H54 (cell line): ENCODE data around the gene MAST4.
"Not testable (repeated sequence)": the region's sequence is repeated elsewhere in the genome, so short reads cannot be mapped to it uniquely, and the experiment has no call there.

Experiments
- DNase-seq: peaks from one replicate; pipeline ENCODE4 v3.0.0; 2011; ENCODE audit warnings: low spot score, mixed read lengths; ENCODE audit not compliant: insufficient read length
- FAIRE-seq: peaks from 3 replicates; lab custom pipeline; 2011; peaks lifted over from hg19 to GRCh38; lab: Jason Lieb, UNC
- POLR2A ChIP-seq: IDR thresholded peaks from 2 replicates; pipeline ENCODE4 v1.6.1; 2011; ENCODE audit warnings: low read depth, mild to moderate bottlenecking, low read length

MAST4 gene

DNA sequence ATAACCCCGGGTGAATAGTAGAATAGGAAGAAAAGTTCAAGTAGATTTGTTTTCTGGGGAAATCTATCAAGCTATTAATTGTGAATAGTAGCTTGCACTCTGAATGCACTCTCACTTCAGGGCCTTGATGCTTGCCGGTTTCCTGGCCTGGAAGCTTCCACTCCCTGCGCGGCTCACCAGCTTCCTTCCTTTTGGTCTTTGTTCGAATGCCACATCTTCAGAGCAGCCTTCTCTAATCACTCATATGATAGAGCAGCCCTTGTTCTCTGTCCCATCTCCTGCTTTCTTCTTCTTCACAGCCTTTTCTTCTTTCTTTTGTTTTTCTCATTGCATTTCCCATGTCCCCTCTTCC, 146.7 kb downstream of the MAST4 start:
- no peak for TF ChIP-seq POLR2A
- FAIRE-seq (no peak), DNase-seq (no peak)

DNA sequence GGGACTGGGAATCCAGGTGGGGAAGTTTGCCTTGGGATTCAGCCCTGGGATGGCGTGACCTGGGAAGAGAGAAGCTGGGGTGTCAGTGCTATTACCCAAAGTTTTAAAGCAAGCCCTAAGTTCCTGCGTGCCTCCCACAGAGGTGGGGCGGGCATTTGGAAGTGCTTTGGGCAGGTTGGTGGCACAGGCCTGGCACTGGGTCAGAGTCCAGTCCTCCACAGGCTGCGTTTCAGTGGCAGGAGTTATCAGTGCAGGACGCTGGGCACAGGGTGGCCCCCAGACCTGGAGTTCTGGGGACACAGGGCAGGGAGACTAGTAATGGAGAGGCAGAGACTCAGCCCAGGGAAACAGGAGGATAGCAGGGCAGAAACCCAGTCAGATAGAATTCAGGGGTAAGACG, 147.2 kb downstream of the MAST4 start:
- no peak for DNase-seq
- no peak for FAIRE-seq
- no peak for TF ChIP-seq POLR2A

DNA sequence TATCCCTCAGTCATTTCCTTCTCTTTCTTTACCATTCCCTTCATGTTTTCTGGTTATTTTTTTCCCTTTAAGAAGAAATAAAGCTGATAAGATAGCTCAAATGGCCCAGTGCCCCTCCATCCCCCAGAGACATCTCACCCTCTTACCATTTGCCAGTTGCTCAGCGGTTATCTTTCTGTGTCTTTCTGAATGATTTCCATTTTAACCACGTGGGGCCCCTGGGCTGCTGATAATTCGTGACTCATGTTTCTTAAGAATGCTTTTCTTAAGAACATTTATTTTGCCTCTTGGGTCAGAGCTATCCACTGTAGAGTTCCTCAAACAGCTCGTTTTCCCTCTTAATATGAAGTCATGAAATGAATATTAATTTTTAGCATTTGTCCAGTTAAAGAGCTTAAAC, 147.8 kb downstream of the MAST4 start:
- DNase-seq (no peak), FAIRE-seq (no peak)
- no peak for TF ChIP-seq POLR2A

DNA sequence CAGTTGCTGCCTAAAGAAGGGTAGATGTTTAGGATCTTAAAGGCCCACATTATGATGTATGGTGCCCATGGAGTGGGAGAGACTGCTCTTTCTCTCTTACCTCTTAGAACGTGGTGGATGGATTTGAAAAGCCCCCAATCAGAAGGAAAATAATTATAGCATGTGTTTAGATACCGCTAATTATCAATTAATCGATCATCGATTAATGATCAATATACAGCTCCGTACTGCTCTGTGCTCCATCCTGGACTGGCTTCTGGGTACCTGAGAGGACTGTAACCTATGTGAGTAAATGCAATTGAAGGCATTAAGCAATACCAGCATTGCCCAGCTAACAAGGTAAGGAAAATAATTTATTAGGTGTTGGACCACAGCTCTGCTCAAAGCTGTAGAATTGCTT, 149.1 kb downstream of the MAST4 start:
- TF ChIP-seq POLR2A: no peak
- FAIRE-seq (no peak), DNase-seq (no peak)

DNA sequence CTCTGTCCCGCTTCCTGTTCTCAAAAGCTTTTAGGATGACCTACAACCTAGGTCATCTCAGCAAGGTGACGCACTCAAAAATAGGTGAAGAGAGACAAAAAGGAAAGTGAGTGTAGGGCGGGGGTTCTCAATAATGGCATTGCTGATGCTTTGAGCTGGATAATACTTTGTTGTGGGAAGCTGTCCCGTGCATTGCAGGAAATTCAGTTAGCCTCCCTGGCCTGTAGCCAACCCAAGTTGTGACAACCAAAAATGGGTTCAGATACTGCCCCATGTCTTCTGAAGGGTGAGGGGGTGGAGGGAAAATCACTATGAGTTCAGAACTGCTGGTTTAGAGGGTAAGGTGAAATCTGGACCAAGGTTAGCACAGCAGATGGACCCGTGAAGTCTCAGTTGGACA, 151.4 kb downstream of the MAST4 start:
- FAIRE-seq: no peak
- no peak for TF ChIP-seq POLR2A
- DNase-seq: no peak

DNA sequence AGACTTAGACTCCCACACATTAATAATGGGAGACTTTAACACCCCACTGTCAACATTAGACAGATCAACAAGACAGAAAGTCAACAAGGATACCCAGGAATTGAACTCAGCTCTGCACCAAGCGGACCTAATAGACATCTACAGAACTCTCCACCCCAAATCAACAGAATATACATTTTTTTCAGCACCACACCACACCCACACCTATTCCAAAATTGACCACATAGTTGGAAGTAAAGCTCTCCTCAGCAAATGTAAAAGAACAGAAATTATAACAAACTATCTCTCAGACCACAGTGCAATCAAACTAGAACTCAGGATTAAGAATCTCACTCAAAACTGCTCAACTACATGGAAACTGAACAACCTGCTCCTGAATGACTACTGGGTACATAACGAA, 156.5 kb downstream of the MAST4 start:
- not testable (repeated sequence) for FAIRE-seq, DNase-seq

DNA sequence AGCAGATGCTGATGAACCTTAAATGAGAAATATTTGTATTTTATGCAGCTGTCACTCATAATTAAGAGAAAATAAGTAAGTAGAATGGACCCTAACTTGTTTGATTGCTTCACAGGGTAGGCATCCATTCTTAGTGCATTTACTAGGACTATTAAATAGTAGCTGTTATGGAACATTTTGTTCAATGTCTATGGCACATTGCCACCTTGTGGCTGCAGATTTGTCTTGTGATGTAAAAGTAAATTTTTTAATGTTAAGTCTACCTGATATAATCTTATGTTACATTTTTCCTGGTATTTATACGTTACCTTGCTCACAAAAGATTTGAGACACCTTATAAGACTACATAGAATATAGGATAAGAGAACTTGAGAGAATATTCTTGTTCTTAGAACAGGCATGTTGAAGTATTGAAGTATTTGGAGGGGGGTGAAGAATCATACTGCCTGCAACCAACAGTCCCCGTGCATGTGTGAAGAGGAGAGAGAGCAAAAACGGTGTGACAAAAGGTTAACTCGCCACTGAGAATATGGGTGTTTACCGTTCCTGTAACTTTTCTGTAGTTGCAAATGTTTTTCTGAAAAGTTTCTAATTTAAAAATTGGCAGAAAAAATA, 161.1 kb downstream of the MAST4 start:
- FAIRE-seq (no peak), DNase-seq (no peak)
- TF ChIP-seq POLR2A: no peak

DNA sequence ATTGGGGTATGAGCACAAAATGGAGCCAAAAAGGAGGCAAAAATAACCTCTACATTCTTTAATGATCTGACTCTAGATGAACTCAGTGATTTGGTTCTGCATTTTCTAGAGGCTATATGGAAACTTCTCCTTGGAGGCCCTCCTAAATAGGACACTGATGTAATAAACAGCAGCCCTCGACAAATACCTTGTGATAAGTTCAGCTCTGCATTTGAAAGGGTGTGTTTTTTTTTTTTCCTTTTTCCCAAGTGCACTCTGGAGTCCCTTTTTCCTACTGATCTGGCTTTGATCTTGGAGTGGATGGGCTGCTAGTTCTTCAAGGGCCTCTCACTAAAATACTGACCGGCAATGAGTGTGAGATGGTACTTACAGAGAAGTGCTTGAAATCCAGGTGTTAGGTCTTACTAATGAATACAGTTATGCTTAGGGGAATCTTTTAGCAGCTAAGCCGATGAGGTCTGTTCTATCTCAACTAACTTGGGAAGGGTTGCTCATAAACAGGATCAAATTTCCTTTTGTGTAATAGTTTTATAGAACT, 161.7 kb downstream of the MAST4 start:
- no peak for TF ChIP-seq POLR2A
- DNase-seq (no peak), FAIRE-seq (no peak)

DNA sequence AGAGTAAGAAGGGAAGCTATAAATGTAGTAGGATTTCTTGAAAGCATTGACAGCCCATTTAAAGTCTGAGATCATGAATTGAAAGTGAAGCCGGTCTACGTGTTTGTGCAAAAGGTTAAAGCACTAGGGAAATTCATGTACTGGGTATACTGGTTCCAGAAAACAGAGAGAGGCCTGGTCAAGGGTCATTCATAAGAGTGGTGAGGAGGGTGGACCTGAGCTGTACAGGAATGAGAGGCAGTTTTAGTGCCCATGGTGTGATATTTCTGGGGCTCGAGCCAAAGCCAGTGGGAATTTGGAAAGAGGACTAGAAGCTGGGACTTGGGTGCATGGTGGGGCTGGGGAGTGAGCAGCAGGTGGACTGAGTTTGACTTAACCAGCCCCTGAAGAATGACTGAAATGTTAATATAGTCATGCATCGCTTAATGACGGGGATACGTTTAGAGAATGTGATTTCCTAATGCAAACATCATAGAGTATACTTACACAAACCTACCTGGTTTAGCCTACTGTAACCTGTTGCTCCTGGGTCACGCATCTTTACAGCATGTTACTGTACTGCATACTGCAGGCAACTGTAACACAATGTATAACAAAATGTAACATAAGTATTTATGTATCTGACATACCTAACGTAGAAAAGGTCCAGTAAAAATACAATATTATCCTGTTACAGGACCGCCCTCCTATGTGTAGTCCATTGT, 173.0 kb downstream of the MAST4 start:
- no peak for FAIRE-seq
- DNase-seq: no peak
- no peak for TF ChIP-seq POLR2A

DNA sequence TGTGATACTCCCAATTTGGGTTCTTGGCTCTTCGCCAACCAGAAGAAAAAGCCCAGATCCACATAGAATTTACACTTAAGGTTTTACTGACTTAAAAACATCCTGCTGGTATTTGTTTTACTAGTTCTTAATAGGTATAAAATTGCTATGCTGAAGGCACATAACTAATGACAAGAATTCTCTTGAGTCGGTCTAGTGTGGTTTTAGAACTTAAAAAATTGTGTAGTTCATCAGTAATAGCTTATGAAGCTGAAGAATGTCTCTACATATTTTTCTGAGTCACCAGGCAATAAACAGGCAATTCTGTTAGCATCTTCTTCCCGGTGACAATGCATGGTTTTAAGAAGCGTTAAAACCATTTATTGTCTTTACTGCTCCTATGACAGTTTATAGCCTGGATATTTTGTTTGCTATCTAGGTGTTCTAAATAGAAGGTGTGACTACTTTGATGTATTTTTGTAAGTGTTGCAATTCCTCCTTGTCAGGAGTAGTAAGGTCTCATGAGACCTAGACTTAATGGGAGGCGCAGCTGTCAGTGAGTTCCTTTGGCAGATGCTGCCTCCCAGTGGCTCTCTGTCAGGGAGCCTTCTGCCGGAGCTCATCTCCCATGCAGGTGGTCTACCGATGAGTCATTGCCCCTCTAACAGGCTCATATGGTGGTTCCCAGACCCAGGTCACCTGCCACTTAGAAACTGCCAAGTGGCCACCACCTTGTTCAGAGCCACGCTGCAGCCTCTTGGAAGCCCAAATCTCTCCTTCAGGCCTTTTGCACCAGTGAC, 173.8 kb downstream of the MAST4 start:
- FAIRE-seq (no peak), DNase-seq (no peak)
- TF ChIP-seq POLR2A: no peak

DNA sequence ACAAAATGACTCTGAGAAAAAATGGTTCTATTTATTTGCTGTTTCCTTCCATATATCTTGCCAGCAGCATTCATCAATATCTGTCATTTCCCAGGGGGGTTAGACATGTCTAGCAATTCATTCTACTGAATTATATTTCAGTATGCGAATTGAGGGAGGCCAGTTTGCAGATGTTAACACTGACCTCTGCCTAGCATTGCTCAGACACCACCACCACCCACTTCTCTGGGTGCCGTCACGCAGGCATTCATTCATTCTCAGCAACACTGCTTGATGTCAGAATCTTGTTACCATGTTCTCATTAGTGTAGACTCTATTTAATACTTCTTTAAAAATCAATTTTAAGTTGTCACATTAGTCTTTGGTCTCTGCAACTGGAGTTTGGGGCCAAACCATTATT, 181.7 kb downstream of the MAST4 start:
- DNase-seq (no peak), FAIRE-seq (no peak)
- TF ChIP-seq POLR2A: no peak

DNA sequence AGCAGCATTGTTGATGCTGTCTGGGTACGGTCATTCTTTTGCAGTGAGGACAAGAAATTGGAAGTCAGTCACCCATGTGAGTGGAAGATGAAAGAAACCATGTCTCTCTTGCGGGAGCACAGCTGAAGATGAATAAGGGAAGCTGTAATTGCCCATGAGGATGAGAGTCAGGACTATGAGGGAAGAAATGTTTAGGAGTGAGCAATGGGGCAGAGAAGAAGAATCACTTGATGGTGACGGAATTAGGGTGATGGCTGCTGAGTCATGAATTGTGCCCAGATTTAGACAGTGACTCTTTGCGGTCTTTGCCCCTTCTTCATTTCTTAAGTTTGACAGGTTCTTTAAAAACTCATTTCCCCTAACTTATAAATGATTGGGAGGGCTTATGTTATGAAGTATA, 183.3 kb downstream of the MAST4 start:
- FAIRE-seq (no peak), DNase-seq (no peak)
- no peak for TF ChIP-seq POLR2A

DNA sequence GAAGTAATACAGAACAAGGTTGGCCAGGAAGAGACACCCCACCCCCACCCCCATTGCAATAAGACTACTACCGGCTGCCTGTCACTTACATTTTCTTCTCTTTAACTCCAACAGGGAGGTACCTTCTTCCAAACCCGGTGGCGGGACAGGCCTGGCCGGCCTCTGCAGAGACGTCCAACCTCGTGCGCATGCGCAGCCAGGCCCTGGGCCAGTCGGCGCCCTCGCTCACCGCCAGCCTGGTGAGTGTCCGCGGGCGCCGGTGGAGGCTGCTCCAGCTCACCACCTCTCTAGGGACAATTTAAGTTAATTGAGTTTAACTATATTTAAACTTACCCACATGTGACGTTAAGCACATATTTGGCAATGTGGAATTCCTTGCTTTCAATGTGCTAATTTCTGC, 192.4 kb downstream of the MAST4 start:
- no peak for DNase-seq
- TF ChIP-seq POLR2A: no peak
- no peak for FAIRE-seq

DNA sequence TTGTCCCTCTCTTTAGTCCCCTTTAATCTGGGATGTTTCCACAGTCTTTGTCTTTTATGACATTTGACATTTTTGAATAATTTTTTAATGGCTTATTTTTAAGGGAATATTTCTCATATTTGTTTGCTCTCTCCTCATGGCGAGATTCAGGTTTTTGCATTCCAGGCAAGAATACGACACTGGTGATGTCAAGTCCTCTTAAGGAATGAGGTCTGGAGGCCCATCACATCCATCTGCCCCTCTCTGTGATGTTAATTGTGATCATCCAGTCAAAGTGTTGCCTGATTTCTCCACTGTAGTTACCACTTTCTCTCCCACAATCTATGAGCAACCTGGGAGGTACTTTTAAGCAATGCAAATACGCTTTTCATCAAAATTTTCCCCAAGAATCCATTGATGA, 193.2 kb downstream of the MAST4 start:
- TF ChIP-seq POLR2A: no peak
- DNase-seq: no peak
- no peak for FAIRE-seq

DNA sequence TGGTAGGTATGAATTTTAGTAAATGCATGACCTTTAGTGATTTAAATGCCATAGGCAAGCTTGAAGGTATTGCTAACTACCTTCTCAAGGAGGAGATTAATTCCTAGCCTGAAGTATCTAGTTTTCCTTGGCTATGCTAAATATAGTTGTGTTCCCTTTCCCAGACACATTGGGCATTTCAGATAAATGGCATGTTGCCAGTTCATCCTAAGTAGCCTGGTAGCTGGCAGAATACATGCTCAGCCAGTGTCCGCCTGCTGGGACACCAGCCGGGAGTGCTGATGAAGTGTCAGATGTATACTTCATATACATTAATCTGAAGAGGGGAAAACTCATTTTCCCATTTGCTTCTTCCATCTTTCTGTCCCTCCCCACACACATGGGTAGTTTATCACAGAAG, 196.9 kb downstream of the MAST4 start:
- no peak for TF ChIP-seq POLR2A
- FAIRE-seq: no peak
- DNase-seq: no peak
